ENCODE measurements around the gene PCDHGB6.
A peak's percentile ranks its signal among the peaks of the same experiment; 100 is the strongest.
"Not testable (repeated sequence)": the region's sequence is repeated elsewhere in the genome, so short reads cannot be mapped to it uniquely, and the experiment has no call there.

PCDHGB6 gene

DNA sequence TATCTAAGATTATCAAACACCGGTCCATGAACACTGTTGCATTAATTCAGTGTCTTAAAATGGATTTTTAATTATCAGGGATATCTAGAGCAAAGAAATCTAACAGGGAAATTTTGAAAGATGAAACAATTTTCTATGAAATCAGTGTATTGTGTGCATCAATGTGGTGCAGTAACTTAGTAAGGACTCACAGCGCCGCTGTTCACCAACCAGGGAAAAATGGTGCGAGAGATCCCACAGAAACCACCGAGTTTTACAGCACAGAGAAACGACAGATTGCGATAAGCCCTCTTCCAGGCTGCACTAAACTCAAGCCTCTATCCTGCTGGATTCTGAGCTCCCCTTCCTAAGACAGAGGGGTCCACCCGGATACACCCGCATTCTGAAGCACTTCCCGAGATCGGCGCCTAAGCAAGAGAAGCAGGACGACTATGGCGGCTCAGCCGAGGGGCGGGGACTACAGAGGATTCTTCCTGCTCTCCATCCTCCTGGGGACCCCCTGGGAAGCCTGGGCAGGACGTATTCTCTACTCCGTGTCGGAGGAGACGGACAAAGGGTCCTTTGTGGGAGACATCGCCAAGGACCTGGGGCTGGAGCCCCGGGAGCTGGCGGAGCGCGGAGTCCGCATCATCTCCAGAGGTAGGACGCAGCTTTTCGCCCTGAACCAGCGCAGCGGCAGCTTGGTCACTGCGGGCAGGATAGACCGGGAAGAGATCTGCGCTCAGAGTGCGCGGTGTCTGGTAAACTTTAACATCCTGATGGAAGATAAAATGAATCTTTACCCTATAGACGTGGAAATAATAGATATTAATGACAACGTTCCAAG, 25.1 kb upstream of the PCDHGB6 start, which contains the start of gene PCDHGA7:
PCDHGA7 (plus strand) TSS at position 274 of the 826 bp plus-strand sequence; CDS start at position 432, 158 bp downstream.
- peak; percentile 82 to 88 for DNase-seq (ENCODE audit: low read depth in 1 of 2, low spot score in 1 of 2)
- in situ Hi-C loops (cut with HindIII; ENCODE audit: low pct_unique_long_range_greater_than_20kb, low sequenced_read_pairs): no loop called here
- TF ChIP-seq JUND (IDR thresholded peaks at IDR 0.05; ENCODE audit: low read depth): no peak

DNA sequence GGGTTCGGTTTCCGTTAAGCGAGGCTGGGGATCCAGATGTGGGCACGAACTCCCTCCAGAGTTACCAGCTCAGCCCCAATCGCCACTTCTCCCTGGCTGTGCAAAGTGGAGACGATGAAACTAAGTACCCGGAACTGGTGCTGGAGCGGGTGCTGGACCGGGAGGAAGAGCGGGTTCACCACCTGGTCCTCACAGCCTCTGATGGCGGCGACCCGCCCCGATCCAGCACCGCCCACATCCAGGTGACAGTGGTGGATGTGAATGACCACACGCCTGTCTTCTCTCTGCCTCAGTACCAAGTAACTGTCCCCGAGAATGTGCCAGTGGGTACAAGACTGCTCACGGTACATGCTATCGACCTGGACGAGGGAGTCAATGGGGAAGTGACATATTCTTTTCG, 24.5 kb upstream of the PCDHGB6 start:
- TF ChIP-seq JUND (IDR thresholded peaks at IDR 0.05; ENCODE audit: low read depth): no peak
- DNase-seq (ENCODE audit: low read depth in 1 of 2, low spot score in 1 of 2): no peak
- in situ Hi-C loops (cut with HindIII; ENCODE audit: low pct_unique_long_range_greater_than_20kb, low sequenced_read_pairs): no loop called here

DNA sequence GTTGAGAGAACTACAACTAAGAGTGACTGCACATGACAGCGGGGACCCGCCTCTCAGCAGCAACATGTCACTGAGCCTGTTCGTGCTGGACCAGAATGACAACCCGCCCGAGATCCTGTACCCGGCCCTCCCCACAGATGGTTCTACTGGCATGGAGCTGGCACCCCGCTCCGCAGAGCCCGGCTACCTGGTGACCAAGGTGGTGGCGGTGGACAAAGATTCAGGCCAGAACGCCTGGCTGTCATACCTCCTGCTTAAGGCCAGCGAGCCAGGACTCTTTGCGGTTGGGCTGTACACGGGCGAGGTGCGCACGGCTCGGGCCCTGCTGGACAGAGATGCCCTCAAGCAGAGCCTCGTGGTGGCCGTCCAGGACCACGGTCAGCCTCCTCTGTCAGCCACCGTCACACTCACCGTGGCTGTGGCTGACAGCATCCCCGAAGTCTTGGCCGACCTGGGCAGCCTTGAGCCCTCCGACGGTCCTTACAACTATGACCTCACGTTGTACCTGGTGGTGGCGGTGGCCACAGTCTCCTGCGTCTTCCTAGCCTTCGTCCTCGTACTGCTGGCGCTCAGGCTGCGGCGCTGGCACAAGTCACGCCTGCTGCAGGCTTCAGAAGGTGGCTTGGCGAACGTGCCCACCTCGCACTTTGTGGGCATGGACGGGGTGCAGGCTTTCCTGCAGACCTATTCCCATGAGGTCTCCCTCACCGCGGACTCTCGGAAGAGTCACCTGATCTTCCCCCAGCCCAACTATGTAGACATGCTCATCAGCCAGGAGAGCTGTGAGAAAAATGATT, 23.2 kb upstream of the PCDHGB6 start:
- TF ChIP-seq JUND (IDR thresholded peaks at IDR 0.05; ENCODE audit: low read depth): no peak
- DNase-seq (ENCODE audit: low read depth in 1 of 2, low spot score in 1 of 2): no peak
- in situ Hi-C loops (cut with HindIII; ENCODE audit: low pct_unique_long_range_greater_than_20kb, low sequenced_read_pairs): no loop called here

DNA sequence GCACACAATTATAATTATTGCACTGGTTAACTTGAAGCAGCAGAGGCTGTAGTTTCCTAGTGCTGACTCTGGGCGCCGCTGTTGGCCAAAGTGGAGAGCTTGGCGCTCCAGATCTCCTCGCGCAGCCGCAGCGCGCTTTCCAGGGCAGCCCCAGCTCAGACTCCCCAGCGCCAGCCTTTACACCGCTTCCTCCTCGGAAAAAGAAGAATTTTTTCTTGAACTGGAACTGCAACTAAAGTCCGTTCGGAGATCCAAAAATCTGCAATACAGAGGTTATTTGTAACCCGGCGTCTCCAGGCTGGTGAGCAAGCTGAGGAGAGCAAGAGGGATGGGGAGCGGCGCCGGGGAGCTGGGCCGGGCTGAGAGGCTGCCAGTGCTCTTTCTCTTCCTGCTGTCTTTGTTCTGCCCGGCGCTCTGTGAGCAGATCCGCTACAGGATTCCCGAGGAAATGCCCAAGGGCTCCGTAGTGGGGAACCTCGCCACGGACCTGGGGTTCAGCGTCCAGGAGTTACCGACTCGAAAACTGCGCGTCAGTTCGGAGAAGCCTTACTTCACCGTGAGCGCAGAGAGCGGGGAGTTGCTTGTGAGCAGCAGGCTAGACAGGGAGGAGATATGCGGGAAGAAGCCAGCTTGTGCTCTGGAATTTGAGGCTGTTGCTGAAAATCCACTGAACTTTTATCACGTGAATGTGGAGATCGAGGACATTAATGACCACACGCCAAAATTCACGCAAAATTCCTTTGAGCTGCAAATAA, 20.1 kb upstream of the PCDHGB6 start, which contains the start of gene PCDHGB4:
PCDHGB4 (plus strand) TSS at position 142 of the 755 bp plus-strand sequence; CDS start at position 329, 187 bp downstream.
- DNase-seq (ENCODE audit: low read depth in 1 of 2, low spot score in 1 of 2): peak in 1 of 2 experiments; percentile 63
- in situ Hi-C loops (cut with HindIII; ENCODE audit: low pct_unique_long_range_greater_than_20kb, low sequenced_read_pairs): not testable (repeated sequence)

DNA sequence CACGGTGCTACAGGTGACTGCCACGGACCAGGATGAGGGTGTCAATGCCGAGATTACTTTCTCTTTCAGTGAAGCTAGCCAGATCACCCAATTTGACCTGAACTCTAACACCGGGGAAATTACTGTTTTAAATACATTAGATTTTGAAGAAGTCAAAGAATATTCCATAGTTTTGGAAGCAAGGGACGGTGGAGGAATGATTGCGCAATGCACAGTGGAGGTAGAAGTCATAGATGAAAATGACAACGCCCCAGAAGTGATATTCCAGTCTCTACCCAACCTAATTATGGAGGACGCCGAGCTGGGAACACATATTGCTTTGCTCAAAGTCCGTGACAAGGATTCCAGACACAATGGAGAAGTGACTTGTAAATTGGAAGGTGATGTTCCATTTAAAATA, 19.2 kb upstream of the PCDHGB6 start:
- in situ Hi-C loops (cut with HindIII; ENCODE audit: low pct_unique_long_range_greater_than_20kb, low sequenced_read_pairs): no loop called here
- DNase-seq (ENCODE audit: low read depth in 1 of 2, low spot score in 1 of 2): no peak
- no peak for TF ChIP-seq JUND (IDR thresholded peaks at IDR 0.05; ENCODE audit: low read depth)

DNA sequence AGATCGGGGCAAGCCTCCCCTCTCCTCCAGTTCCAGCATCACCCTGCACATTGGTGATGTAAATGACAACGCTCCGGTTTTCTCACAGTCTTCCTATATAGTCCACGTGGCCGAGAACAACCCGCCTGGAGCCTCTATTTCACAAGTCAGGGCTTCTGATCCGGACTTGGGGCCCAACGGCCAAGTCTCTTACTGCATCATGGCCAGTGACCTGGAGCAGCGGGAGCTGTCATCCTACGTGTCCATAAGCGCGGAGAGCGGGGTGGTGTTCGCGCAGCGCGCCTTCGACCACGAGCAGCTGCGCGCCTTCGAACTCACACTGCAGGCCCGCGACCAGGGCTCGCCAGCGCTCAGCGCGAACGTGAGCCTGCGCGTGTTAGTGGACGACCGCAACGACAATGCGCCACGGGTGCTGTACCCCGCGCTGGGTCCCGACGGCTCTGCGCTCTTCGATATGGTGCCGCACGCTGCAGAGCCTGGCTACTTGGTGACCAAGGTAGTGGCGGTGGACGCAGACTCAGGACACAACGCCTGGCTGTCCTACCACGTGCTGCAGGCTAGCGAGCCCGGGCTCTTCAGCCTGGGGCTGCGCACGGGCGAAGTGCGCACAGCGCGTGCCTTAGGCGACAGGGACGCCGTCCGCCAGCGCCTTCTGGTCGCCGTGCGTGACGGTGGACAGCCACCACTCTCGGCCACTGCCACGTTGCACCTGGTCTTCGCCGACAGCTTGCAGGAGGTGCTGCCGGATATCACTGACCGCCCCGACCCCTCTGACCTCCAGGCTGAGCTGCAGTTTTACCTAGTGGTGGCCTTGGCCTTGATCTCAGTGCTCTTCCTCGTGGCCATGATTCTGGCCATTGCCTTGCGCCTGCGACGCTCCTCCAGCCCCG, 18.4 kb upstream of the PCDHGB6 start:
- in situ Hi-C loops (cut with HindIII; ENCODE audit: low pct_unique_long_range_greater_than_20kb, low sequenced_read_pairs): no loop called here
- no peak for DNase-seq (ENCODE audit: low read depth in 1 of 2, low spot score in 1 of 2)
- no peak for TF ChIP-seq JUND (IDR thresholded peaks at IDR 0.05; ENCODE audit: low read depth)

DNA sequence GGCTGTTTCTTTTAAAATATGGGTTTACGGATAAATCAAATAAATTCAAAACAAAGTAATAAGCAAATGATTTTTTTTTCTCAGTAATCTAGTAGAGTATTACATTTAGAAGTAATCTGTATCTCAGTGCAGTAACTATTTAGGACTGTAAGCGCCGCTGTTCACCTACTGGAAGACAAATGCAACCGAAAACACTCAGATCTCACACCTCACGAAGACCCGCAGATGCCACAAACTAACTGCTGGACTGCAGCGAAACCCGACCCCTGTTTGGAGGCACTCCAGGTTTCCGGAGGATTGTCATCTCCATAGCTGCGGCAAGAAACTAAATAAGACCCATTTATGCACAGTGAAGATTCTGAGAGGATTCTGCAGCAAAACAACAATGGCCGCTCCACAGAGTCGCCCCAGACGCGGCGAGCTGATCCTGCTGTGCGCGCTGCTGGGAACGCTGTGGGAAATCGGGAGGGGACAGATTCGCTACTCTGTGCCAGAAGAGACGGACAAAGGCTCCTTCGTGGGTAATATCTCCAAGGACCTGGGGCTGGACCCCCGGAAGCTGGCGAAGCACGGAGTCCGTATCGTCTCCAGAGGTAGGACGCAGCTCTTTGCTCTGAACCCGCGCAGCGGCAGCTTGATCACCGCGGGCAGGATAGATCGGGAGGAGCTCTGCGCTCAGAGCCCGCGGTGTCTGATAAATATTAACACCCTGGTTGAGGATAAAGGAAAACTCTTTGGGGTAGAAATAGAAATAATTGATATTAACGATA, 15.2 kb upstream of the PCDHGB6 start, which contains the start of gene PCDHGA8:
PCDHGA8 (plus strand) TSS at position 205 of the 770 bp plus-strand sequence; CDS start at position 386, 181 bp downstream.
- no peak for TF ChIP-seq JUND (IDR thresholded peaks at IDR 0.05; ENCODE audit: low read depth)
- in situ Hi-C loops (cut with HindIII; ENCODE audit: low pct_unique_long_range_greater_than_20kb, low sequenced_read_pairs): no loop called here
- DNase-seq (ENCODE audit: low read depth in 1 of 2, low spot score in 1 of 2): no peak

DNA sequence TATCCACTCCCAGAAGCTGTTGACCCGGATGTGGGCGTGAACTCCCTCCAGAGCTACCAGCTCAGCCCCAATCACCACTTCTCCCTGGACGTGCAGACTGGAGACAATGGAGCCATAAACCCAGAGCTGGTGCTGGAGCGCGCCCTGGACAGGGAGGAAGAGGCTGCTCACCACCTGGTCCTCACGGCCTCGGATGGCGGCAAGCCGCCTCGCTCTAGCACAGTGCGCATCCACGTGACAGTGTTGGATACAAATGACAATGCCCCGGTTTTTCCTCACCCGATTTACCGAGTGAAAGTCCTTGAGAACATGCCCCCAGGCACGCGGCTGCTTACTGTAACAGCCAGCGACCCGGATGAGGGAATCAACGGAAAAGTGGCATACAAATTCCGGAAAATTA, 14.6 kb upstream of the PCDHGB6 start:
- in situ Hi-C loops (cut with HindIII; ENCODE audit: low pct_unique_long_range_greater_than_20kb, low sequenced_read_pairs): no loop called here
- no peak for TF ChIP-seq JUND (IDR thresholded peaks at IDR 0.05; ENCODE audit: low read depth)
- DNase-seq (ENCODE audit: low read depth in 1 of 2, low spot score in 1 of 2): no peak

DNA sequence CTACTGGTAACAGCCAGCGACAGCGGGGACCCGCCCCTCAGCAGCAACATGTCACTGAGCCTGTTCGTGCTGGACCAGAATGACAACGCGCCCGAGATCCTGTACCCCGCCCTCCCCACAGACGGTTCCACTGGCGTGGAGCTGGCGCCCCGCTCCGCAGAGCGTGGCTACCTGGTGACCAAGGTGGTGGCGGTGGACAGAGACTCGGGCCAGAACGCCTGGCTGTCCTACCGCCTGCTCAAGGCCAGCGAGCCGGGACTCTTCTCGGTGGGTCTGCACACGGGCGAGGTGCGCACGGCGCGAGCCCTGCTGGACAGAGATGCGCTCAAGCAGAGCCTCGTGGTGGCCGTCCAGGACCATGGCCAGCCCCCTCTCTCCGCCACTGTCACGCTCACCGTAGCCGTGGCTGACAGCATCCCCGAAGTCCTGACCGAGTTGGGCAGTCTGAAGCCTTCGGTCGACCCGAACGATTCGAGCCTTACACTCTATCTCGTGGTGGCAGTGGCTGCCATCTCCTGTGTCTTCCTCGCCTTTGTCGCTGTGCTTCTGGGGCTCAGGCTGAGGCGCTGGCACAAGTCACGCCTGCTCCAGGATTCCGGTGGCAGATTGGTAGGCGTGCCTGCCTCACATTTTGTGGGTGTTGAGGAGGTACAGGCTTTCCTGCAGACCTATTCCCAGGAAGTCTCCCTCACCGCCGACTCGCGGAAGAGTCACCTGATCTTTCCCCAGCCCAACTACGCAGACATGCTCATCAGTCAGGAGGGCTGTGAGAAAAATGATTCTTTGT, 13.2 kb upstream of the PCDHGB6 start:
- in situ Hi-C loops (cut with HindIII; ENCODE audit: low pct_unique_long_range_greater_than_20kb, low sequenced_read_pairs); DNase-seq (ENCODE audit: low read depth in 1 of 2, low spot score in 1 of 2): not testable (repeated sequence)

DNA sequence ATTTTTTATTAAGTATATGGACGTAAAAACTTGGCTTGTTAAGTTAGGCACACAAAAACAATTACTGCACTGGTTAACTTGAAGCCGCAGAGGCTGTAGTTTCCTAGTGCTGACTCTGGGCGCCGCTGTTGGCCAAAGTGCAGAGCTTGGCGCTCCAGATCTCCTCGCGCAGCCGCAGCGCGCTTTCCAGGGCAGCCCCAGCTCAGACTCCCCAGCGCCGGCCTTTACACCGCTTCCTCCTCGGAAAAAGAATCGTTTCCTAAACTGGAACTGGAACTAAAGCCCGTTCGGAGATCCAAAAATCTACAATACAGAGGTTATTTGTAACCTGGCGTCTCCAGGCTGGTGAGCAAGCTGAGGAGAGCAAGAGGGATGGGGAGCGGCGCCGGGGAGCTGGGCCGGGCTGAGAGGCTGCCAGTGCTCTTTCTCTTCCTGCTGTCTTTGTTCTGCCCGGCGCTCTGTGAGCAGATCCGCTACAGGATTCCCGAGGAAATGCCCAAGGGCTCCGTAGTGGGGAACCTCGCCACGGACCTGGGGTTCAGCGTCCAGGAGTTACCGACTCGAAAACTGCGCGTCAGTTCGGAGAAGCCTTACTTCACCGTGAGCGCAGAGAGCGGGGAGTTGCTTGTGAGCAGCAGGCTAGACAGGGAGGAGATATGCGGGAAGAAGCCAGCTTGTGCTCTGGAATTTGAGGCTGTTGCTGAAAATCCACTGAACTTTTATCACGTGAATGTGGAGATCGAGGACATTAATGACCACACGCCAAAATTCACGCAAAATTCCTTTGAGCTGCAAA, 9.9 kb upstream of the PCDHGB6 start, which contains the start of gene PCDHGB5:
PCDHGB5 (plus strand) TSS at position 192 of the 796 bp plus-strand sequence; CDS start at position 373, 181 bp downstream.
- DNase-seq (ENCODE audit: low read depth in 1 of 2, low spot score in 1 of 2): peak; percentile 85 to 93
- in situ Hi-C loops (cut with HindIII; ENCODE audit: low pct_unique_long_range_greater_than_20kb, low sequenced_read_pairs): not testable (repeated sequence)
